C4-2B (cell line): ENCODE results near the gene CLEC16A.
"Not testable (repeated sequence)": the region's sequence is repeated elsewhere in the genome, so short reads cannot be mapped to it uniquely, and the experiment has no call there.

Experiments
- H3K27ac ChIP-seq: fragments of 450-650 bp; 2 replicates; pipeline ENCODE4 v1.5.1; 2017
- ZFX ChIP-seq: fragments of 450-650 bp; IDR thresholded peaks from 2 replicates; pipeline ENCODE4 v1.6.1; 2017
- TF ChIP-seq, protein P1 (sequence below): fragments of 450-650 bp; conservative IDR thresholded peaks from 2 replicates; pipeline ENCODE4 v1.5.1; 2017; ENCODE audit warnings: mild to moderate bottlenecking

The CLEC16A gene

DNA sequence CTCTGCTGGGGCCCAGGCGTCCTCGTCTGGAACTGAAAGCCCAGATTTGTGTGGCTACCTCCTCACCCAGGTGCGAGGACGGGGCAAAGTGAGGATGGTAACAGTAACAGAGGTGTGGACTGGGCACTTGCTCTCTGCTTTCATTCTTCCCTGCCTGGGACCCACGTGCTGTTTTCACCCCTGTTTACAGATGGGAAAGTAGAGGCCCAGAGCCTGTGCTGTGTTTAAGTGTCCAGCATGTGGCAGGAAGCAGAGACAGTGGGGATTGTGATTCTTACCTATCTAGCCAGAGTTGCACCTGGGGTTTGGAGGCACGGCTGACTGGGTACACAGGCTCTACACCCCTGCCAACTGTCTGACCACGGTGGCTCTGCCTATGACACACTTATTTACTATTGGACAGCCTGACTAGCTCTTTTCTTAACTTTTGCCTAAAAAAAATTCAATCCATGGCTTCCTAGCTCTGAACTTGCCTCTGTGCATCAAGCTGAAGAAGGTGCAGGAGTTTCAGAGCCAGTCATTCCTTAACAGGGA is 155.4 kb downstream of the CLEC16A start:
- H3K27ac ChIP-seq = no peak overlapping the region
- no peak for TF ChIP-seq ZFX
- TF ChIP-seq, protein P1, sequence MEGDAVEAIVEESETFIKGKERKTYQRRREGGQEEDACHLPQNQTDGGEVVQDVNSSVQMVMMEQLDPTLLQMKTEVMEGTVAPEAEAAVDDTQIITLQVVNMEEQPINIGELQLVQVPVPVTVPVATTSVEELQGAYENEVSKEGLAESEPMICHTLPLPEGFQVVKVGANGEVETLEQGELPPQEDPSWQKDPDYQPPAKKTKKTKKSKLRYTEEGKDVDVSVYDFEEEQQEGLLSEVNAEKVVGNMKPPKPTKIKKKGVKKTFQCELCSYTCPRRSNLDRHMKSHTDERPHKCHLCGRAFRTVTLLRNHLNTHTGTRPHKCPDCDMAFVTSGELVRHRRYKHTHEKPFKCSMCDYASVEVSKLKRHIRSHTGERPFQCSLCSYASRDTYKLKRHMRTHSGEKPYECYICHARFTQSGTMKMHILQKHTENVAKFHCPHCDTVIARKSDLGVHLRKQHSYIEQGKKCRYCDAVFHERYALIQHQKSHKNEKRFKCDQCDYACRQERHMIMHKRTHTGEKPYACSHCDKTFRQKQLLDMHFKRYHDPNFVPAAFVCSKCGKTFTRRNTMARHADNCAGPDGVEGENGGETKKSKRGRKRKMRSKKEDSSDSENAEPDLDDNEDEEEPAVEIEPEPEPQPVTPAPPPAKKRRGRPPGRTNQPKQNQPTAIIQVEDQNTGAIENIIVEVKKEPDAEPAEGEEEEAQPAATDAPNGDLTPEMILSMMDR = no peak

DNA sequence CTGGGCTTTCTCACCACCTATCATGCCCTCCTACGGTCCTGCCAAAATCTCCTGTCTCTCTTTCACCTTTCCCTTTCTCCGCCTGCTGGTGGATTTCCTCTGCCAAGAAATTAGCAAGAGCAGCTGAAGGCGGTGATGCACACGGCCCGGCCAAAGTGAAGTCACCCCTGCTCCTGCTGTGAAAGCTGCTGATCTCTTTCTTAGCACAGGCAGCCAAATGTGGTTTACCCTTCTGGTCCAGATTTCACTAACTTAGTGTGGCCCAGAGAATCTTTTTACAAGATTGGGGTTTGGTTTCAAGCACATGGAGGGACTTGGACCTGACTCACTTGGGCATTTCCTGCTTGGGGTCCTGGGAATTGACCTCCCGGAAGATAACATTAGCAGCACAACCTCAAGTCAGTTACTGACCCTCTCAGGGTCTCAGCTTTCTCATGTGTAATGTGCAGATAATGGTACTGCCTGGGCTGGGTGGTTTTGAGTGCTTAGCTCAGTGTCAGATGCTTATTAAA is 155.9 kb downstream of the CLEC16A start:
- no peak overlapping the region for H3K27ac ChIP-seq
- no peak for TF ChIP-seq ZFX
- TF ChIP-seq, protein P1 = no peak

DNA sequence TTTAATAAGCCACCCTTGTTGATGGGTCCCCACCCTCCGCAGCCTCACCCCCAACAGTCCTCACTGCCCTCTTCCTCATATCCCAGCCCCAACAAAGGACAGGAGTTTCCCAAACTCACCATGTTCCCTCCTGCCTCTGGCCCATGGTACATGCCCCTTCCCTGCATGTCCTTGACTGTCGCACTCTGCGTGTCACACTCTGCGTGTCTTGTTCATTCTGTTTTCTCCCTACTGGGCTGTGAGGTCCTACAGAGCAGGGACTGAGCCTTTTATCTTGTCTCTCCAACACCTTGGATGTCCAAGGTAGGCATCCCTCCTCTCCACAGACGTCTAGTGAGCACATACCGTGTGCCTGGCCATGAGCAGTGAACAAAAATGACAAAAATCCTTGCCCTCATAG is 156.9 kb downstream of the CLEC16A start:
- no peak overlapping the region for H3K27ac ChIP-seq
- TF ChIP-seq ZFX = no peak
- TF ChIP-seq, protein P1 = no peak

DNA sequence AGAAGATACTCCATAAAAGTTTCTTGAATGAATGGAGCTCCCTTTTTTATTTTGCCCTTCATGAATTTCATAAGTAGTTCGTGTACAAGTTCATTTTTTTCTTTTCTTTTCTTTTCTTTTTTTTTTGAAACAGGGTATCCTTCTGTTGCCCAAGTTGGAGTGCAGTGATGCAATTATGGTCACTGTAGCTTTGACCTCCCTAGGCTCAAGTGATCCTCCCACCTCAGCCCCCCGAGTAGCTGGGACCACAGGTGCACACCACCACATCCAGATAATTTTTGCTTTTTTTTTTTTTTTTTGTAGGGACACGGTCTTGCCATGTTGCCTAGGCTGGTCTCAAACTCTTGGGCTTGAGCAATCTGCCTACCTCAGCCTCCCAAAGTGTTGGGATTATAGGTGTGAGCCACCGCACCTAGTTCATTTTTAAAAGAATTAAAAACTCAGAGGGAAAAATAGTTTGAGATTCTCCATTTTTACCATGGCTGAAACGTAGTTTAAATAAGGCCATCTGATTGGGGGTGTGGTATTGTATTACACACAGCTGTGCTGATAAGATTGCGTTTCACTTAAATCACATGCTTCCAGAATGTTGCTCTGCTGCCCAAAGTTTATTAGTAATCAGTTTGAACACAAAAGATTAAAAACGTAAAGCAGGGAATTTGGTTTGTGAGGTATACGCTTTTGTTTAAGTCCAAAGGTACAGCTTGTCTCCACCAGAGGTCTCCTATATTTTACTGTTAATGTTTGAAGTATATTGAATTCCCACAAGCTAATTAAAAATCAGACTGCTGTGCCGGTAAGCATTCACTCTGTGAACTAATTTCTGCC is 157.5 kb downstream of the CLEC16A start:
- no peak overlapping the region for H3K27ac ChIP-seq
- TF ChIP-seq ZFX = no peak
- TF ChIP-seq, protein P1 = no peak

DNA sequence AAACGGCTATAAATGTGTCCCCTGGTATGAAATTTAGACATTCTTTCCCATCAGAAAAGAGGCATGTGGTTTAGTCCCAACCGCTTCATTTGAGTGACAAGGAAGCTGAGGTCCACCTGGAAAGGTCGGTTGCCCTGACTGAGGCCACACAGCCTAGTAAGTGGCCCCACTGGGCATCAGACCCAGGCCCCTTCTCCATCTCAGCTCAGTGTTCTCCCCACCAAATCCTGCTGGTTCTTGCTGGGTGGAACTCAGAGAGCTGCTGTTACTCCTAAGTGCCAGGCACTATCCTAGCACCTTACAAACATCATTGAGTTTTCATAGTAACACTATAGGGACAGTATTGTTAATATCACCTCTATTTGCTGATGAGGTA is 158.1 kb downstream of the CLEC16A start:
- TF ChIP-seq ZFX = no peak
- TF ChIP-seq, protein P1 = no peak
- no peak overlapping the region for H3K27ac ChIP-seq

DNA sequence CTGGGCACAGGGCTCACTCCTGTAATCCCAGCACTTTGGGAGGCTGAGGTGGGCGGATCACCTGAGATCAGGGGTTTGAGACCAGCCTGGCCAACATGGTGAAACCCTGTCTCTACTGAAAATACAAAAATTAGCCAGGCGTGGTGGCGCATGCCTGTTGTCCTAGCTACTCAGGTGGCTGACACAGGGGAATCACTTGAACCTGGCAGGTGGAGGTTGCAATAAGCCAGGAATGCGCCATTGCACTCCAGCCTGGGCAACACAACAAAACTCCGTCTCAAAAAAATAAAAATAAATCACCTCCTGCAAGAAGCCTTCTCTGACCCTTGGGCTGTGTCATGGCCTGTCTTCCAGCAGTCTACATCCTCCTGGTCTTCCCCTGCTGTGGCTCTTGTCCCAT is 158.9 kb downstream of the CLEC16A start:
- H3K27ac ChIP-seq = not testable (repeated sequence)

DNA sequence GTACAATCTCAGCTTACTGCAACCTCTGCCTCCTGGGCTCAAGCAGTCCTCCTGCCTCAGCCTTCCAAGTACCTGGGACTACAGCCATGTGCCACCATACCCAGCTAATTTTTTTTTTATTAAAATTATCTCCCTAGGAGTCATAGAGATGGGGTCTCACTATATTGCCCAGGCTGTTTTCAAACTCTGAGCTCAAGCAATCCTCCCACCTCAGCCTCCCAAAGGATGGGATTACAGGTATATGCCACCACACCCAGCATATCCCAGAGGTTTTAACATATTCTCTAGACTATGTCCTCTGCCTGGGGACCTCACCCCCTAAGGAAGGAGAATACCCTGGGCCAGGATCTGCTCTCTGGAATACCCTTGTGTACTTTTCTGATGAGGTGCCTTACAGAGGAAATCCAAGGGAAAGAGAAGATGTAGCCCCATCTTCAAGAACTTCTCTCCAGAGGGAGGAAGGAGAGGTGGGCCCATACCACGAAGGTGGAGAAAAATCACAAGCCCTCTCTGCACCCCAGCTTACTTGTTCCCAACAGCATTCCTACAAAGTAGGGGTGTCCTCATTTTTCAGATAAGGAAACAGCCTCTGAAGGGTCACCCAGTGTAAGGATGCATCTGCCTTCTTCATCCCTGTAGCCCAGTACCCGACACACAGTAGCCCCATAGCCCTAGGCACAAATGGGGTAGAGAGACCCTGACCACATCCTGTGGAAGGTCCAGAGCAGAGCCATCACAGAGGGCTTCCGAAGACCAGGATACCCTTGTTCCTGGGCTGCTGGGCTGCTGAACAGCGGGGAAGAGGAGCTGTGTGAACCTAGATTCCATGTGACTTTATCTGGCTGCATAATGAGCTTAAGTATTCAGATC is 160.0 kb downstream of the CLEC16A start:
- TF ChIP-seq ZFX = no peak
- TF ChIP-seq, protein P1 = no peak
- H3K27ac ChIP-seq = no peak overlapping the region
